ENCODE measurements around the gene FFAR4.

GRCh38 chr10:93567277-93568104, 1.0 kb downstream of the FFAR4 start:
- TF ChIP-seq CTCF (IDR thresholded peaks at IDR 0.05) (no peak), EZH2phosphoT487 (IDR thresholded peaks at IDR 0.05) (peak; percentile 74)
